ENCODE results near the gene EFHC1.

- no peak for TF ChIP-seq CTCF (IDR thresholded peaks at IDR 0.05)
- TF ChIP-seq POLR2AphosphoS5 (IDR thresholded peaks at IDR 0.05; ENCODE audit: low read depth, low read length): no peak
- no peak for TF ChIP-seq SIN3A (IDR thresholded peaks at IDR 0.05; ENCODE audit: borderline replicate concordance, insufficient read depth, low read depth, low read length)
- no peak for TF ChIP-seq REST (IDR thresholded peaks at IDR 0.05; ENCODE audit: insufficient read depth in 1 of 2, low read depth in 2 of 2, low read length in 1 of 2)
- no peak for TF ChIP-seq TCF7L2 (IDR thresholded peaks at IDR 0.05; ENCODE audit: low read depth, low read length)
Observed at GRCh38 chr6:52494298-52495072, 74.3 kb downstream of the EFHC1 start.

Data from Panc1 (cell line).